SK-N-SH treated with all-trans-retinoic acid at 6 μM for 48 hours (cell line): ENCODE data around the gene PHLDB3.

Source experiments
- ATAC-seq: fragments of 200-7000 bp; cut with Tn5 transposase; 3 replicates; pipeline ENCODE4 v1.9.1; 2020; ENCODE audit warnings: mild to moderate bottlenecking, moderate library complexity
- ARNTL ChIP-seq: fragments of 450-650 bp; formaldehyde crosslinking; IDR thresholded peaks from 2 replicates; pipeline ENCODE4 v1.5.0; 2020; ENCODE audit warnings: low read depth, mild to moderate bottlenecking, moderate library complexity, borderline replicate concordance
- BACH2 ChIP-seq: fragments of 250-450 bp; sonication (Bioruptor Pico); IDR thresholded peaks from 2 replicates; pipeline ENCODE4 v1.9.0; 2021; ENCODE audit warnings: mild to moderate bottlenecking, borderline replicate concordance
- CSDC2 ChIP-seq: fragments of 250-450 bp; sonication (Bioruptor Pico); IDR thresholded peaks from 2 replicates; pipeline ENCODE4 v1.5.0; 2020; ENCODE audit warnings: mild to moderate bottlenecking, moderate library complexity
- ESRRG ChIP-seq: fragments of 250-450 bp; sonication (Bioruptor Pico); IDR thresholded peaks from 2 replicates; pipeline ENCODE4 v1.6.1; 2021; ENCODE audit warnings: mild to moderate bottlenecking
- GLIS3 ChIP-seq: fragments of 250-450 bp; sonication (Bioruptor Pico); IDR thresholded peaks from 2 replicates; pipeline ENCODE4 v1.5.0; 2020; ENCODE audit warnings: mild to moderate bottlenecking, moderate library complexity
- ISL1 ChIP-seq: fragments of 250-450 bp; sonication (Bioruptor Pico); IDR thresholded peaks from 2 replicates; pipeline ENCODE4 v2.1.2; 2022; ENCODE audit warnings: mild to moderate bottlenecking, moderate library complexity
- OSR1 ChIP-seq: fragments of 250-450 bp; sonication (Bioruptor Pico); IDR thresholded peaks from 2 replicates; pipeline ENCODE4 v1.8.0; 2022; ENCODE audit warnings: moderate library complexity, mild to moderate bottlenecking, inconsistent platforms
- PPARA ChIP-seq: fragments of 250-450 bp; sonication (Bioruptor Pico); IDR thresholded peaks from 2 replicates; pipeline ENCODE4 v1.5.0; 2020; ENCODE audit warnings: mild to moderate bottlenecking, borderline replicate concordance
- SNAI2 ChIP-seq: fragments of 250-450 bp; sonication (Bioruptor Pico); IDR thresholded peaks from 2 replicates; pipeline ENCODE4 v1.5.0; 2020; ENCODE audit warnings: mild to moderate bottlenecking, moderate library complexity
- TCF4 ChIP-seq: fragments of 250-450 bp; sonication (Bioruptor Pico); IDR thresholded peaks from 2 replicates; pipeline ENCODE4 v1.8.0; 2021; ENCODE audit warnings: mild to moderate bottlenecking, moderate library complexity, borderline replicate concordance
- TOX ChIP-seq: fragments of 250-450 bp; sonication (Bioruptor Pico); IDR thresholded peaks from 2 replicates; pipeline ENCODE4 v1.8.0; 2021; ENCODE audit warnings: mild to moderate bottlenecking, moderate library complexity, borderline replicate concordance
- TSHZ2 ChIP-seq: fragments of 250-450 bp; sonication (Bioruptor Pico); IDR thresholded peaks from 2 replicates; pipeline ENCODE4 v1.5.0; 2020; ENCODE audit warnings: mild to moderate bottlenecking, moderate library complexity
- ZC3H10 ChIP-seq: fragments of 250-450 bp; sonication (Bioruptor Pico); IDR thresholded peaks from 2 replicates; pipeline ENCODE4 v1.5.1; 2021; ENCODE audit warnings: mild to moderate bottlenecking, moderate library complexity
- ZFP3 ChIP-seq: fragments of 250-450 bp; sonication (Bioruptor Pico); IDR thresholded peaks from 2 replicates; pipeline ENCODE4 v1.5.0; 2020; ENCODE audit warnings: mild to moderate bottlenecking, moderate library complexity
- ZFP30 ChIP-seq: fragments of 450-650 bp; formaldehyde crosslinking; IDR thresholded peaks from 2 replicates; pipeline ENCODE4 v1.5.0; 2022; ENCODE audit warnings: mild to moderate bottlenecking, moderate library complexity
- ZNF70 ChIP-seq: fragments of 450-650 bp; formaldehyde crosslinking; IDR thresholded peaks from 2 replicates; pipeline ENCODE4 v1.5.0; 2020; ENCODE audit warnings: mild to moderate bottlenecking, moderate library complexity
- ZNF8 ChIP-seq: fragments of 450-650 bp; formaldehyde crosslinking; IDR thresholded peaks from 2 replicates; pipeline ENCODE4 v1.5.0; 2020; ENCODE audit warnings: mild to moderate bottlenecking, moderate library complexity
- TF ChIP-seq, protein P1 (sequence below): fragments of 250-450 bp; sonication (Bioruptor Pico); IDR thresholded peaks from 2 replicates; pipeline ENCODE4 v1.8.0; 2020; ENCODE audit warnings: mild to moderate bottlenecking, moderate library complexity, borderline replicate concordance
- TF ChIP-seq, protein P2 (sequence below): fragments of 250-450 bp; sonication (Bioruptor Pico); IDR thresholded peaks from 2 replicates; pipeline ENCODE4 v1.5.1; 2020; ENCODE audit warnings: low read depth, mild to moderate bottlenecking, moderate library complexity
- TF ChIP-seq, protein P3 (sequence below): fragments of 250-450 bp; sonication (Bioruptor Pico); IDR thresholded peaks from 2 replicates; pipeline ENCODE4 v1.8.0; 2021; ENCODE audit warnings: low read depth, mild to moderate bottlenecking, moderate library complexity, borderline replicate concordance

The PHLDB3 gene

GRCh38 chr19:43501661-43502418 is 2.7 kb downstream of the PHLDB3 start:
- no peak for TF ChIP-seq ZNF8 (CRISPR knock-in tag)
- TF ChIP-seq, protein P1, sequence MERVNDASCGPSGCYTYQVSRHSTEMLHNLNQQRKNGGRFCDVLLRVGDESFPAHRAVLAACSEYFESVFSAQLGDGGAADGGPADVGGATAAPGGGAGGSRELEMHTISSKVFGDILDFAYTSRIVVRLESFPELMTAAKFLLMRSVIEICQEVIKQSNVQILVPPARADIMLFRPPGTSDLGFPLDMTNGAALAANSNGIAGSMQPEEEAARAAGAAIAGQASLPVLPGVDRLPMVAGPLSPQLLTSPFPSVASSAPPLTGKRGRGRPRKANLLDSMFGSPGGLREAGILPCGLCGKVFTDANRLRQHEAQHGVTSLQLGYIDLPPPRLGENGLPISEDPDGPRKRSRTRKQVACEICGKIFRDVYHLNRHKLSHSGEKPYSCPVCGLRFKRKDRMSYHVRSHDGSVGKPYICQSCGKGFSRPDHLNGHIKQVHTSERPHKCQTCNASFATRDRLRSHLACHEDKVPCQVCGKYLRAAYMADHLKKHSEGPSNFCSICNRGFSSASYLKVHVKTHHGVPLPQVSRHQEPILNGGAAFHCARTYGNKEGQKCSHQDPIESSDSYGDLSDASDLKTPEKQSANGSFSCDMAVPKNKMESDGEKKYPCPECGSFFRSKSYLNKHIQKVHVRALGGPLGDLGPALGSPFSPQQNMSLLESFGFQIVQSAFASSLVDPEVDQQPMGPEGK (CRISPR knock-in tag), result no peak
- no peak for TF ChIP-seq ZNF70 (CRISPR knock-in tag)
- no peak for TF ChIP-seq ZC3H10
- TF ChIP-seq GLIS3 (CRISPR knock-in tag), result no peak
- ATAC-seq, result no peak

GRCh38 chr19:43499042-43499441 is 5.5 kb downstream of the PHLDB3 start:
- TF ChIP-seq SNAI2 (CRISPR knock-in tag) (no peak), CSDC2 (no peak), ARNTL (CRISPR knock-in tag) (no peak), TOX (no peak), PPARA (CRISPR knock-in tag) (no peak), GLIS3 (CRISPR knock-in tag) (no peak)
- ATAC-seq, result no peak

- no peak for ATAC-seq
- TF ChIP-seq, protein P2, sequence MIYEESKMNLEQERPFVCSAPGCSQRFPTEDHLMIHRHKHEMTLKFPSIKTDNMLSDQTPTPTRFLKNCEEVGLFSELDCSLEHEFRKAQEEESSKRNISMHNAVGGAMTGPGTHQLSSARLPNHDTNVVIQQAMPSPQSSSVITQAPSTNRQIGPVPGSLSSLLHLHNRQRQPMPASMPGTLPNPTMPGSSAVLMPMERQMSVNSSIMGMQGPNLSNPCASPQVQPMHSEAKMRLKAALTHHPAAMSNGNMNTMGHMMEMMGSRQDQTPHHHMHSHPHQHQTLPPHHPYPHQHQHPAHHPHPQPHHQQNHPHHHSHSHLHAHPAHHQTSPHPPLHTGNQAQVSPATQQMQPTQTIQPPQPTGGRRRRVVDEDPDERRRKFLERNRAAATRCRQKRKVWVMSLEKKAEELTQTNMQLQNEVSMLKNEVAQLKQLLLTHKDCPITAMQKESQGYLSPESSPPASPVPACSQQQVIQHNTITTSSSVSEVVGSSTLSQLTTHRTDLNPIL (CRISPR knock-in tag), result no peak
- TF ChIP-seq, protein P1 (CRISPR knock-in tag), result no peak
- TF ChIP-seq ZNF70 (CRISPR knock-in tag) (no peak), ESRRG (no peak), CSDC2 (no peak), OSR1 (CRISPR knock-in tag) (no peak), TOX (no peak), PPARA (CRISPR knock-in tag) (no peak), GLIS3 (CRISPR knock-in tag) (no peak), ISL1 (CRISPR knock-in tag) (no peak), ARNTL (CRISPR knock-in tag) (no peak), BACH2 (CRISPR knock-in tag) (no peak), TCF4 (CRISPR knock-in tag) (no peak), ZFP3 (CRISPR knock-in tag) (no peak), ZFP30 (CRISPR knock-in tag) (no peak), TSHZ2 (CRISPR knock-in tag) (no peak)
- TF ChIP-seq, protein P3, sequence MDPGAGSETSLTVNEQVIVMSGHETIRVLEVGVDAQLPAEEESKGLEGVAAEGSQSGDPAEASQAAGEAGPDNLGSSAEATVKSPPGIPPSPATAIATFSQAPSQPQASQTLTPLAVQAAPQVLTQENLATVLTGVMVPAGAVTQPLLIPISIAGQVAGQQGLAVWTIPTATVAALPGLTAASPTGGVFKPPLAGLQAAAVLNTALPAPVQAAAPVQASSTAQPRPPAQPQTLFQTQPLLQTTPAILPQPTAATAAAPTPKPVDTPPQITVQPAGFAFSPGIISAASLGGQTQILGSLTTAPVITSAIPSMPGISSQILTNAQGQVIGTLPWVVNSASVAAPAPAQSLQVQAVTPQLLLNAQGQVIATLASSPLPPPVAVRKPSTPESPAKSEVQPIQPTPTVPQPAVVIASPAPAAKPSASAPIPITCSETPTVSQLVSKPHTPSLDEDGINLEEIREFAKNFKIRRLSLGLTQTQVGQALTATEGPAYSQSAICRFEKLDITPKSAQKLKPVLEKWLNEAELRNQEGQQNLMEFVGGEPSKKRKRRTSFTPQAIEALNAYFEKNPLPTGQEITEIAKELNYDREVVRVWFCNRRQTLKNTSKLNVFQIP (CRISPR knock-in tag), result no peak
Measured at GRCh38 chr19:43498233-43498842, 6.2 kb downstream of the PHLDB3 start.
